Lower lobe of right lung (tissue), 2 donors: ENCODE data around the gene CASP7. TPM values are rescaled to one million over a fixed set of nuclear protein-coding genes. Genes with fewer than 3 reads are reported as not detected.

Source experiments
- ATAC-seq, 2 donors: fragments of 200-7000 bp; cut with Tn5 transposase; one replicate each; pipeline ENCODE4 v1.9.1; 2020 to 2022; ENCODE audit warnings: mild to moderate bottlenecking in 2 of 2, moderate library complexity in 2 of 2
- DNase-seq: peaks from one replicate; pipeline ENCODE4 v3.0.0-alpha.2; 2020
- H3K27ac ChIP-seq: fragments of 200-600 bp; one replicate; pipeline ENCODE4 v1.8.0; 2022
- H3K27me3 ChIP-seq: fragments of 200-600 bp; one replicate; pipeline ENCODE4 v1.8.0; 2022; ENCODE audit warnings: low read depth
- H3K36me3 ChIP-seq: fragments of 200-600 bp; one replicate; pipeline ENCODE4 v1.8.0; 2022; ENCODE audit warnings: mild to moderate bottlenecking
- H3K4me1 ChIP-seq: fragments of 200-600 bp; one replicate; pipeline ENCODE4 v1.8.0; 2022
- H3K4me3 ChIP-seq: fragments of 200-600 bp; one replicate; pipeline ENCODE4 v1.8.0; 2022; ENCODE audit warnings: mild to moderate bottlenecking
- H3K9me3 ChIP-seq: fragments of 200-600 bp; one replicate; pipeline ENCODE4 v1.8.0; 2022
- intact Hi-C: fragments of 100-400 bp; cut with DNase I; formaldehyde crosslinking; loops from one replicate; pipeline ENCODE4 v1.11.0; 2022
- total RNA-seq: library from RNA; stranded (reverse); fragmentation: NEBNext Ultra II Directional; extraction: Animal tissue kit (Norgen Biotek cat#: 25700); gene quantifications from one replicate; pipeline ENCODE4 v1.2.1, GENCODE V29; 2021
- TF ChIP-seq, protein P1 (sequence below): fragments of 200-600 bp; IDR thresholded peaks from one replicate; pipeline ENCODE4 v1.8.0; 2022; ENCODE audit warnings: antibody characterized with exemption, mild to moderate bottlenecking
- donor health status: DM: no; HTN: yes; CAD: no; lungs with severe emphysema.

The CASP7 gene
- total RNA-seq, 1 donor from 2014 or later = 36.3 TPM

GRCh38 chr10:113687037-113687436 is 7.3 kb downstream of the CASP7 start:
- DNase-seq (no peak), ATAC-seq (no peak)
- intact Hi-C loops = no loop called here
- peaks cover 6% of the 10 kb centered on the region for H3K36me3 ChIP-seq
- H3K27me3 ChIP-seq = no peaks in the 10 kb centered on the region
- H3K27ac ChIP-seq = no peak overlapping the region
- H3K4me1 ChIP-seq = peaks cover 10% of the 10 kb centered on the region
- peaks cover 18% of the 10 kb centered on the region for H3K9me3 ChIP-seq
- TF ChIP-seq, protein P1, sequence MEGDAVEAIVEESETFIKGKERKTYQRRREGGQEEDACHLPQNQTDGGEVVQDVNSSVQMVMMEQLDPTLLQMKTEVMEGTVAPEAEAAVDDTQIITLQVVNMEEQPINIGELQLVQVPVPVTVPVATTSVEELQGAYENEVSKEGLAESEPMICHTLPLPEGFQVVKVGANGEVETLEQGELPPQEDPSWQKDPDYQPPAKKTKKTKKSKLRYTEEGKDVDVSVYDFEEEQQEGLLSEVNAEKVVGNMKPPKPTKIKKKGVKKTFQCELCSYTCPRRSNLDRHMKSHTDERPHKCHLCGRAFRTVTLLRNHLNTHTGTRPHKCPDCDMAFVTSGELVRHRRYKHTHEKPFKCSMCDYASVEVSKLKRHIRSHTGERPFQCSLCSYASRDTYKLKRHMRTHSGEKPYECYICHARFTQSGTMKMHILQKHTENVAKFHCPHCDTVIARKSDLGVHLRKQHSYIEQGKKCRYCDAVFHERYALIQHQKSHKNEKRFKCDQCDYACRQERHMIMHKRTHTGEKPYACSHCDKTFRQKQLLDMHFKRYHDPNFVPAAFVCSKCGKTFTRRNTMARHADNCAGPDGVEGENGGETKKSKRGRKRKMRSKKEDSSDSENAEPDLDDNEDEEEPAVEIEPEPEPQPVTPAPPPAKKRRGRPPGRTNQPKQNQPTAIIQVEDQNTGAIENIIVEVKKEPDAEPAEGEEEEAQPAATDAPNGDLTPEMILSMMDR = no peak
- H3K4me3 ChIP-seq = no peak overlapping the region

GRCh38 chr10:113689057-113689456 is 9.3 kb downstream of the CASP7 start:
- intact Hi-C loops = no loop called here

GRCh38 chr10:113689574-113689973 is 9.9 kb downstream of the CASP7 start:
- Histone ChIP-seq H3K4me1 (no peaks in the 10 kb centered on the region), H3K4me3 (no peak overlapping the region), H3K9me3 (peaks cover 37% of the 10 kb centered on the region), H3K27ac (no peak overlapping the region), H3K27me3 (no peaks in the 10 kb centered on the region), H3K36me3 (peaks cover 15% of the 10 kb centered on the region)
- TF ChIP-seq, protein P1 = no peak
- ATAC-seq (no peak), DNase-seq (no peak)
- intact Hi-C loops = no loop called here

More at GRCh38 chr10:113689057-113689456, 9.3 kb downstream of the CASP7 start:
- H3K9me3 ChIP-seq = peaks cover 37% of the 10 kb centered on the region
- TF ChIP-seq, protein P1 = no peak
- H3K27me3 ChIP-seq = no peaks in the 10 kb centered on the region
- H3K36me3 ChIP-seq = peaks cover 15% of the 10 kb centered on the region
- H3K4me3 ChIP-seq = no peak overlapping the region
- DNase-seq (no peak), ATAC-seq (no peak)
- H3K27ac ChIP-seq = no peak overlapping the region
- H3K4me1 ChIP-seq = no peaks in the 10 kb centered on the region

GRCh38 chr10:113690749-113691148 is 11.0 kb downstream of the CASP7 start:
- no peak overlapping the region for H3K27ac ChIP-seq
- H3K27me3 ChIP-seq = no peaks in the 10 kb centered on the region
- intact Hi-C loops = no loop called here
- TF ChIP-seq, protein P1 = no peak
- peaks cover 30% of the 10 kb centered on the region for H3K9me3 ChIP-seq
- H3K4me3 ChIP-seq = no peak overlapping the region
- H3K36me3 ChIP-seq = peaks cover 15% of the 10 kb centered on the region
- ATAC-seq (no peak), DNase-seq (no peak)
- no peaks in the 10 kb centered on the region for H3K4me1 ChIP-seq

DNA sequence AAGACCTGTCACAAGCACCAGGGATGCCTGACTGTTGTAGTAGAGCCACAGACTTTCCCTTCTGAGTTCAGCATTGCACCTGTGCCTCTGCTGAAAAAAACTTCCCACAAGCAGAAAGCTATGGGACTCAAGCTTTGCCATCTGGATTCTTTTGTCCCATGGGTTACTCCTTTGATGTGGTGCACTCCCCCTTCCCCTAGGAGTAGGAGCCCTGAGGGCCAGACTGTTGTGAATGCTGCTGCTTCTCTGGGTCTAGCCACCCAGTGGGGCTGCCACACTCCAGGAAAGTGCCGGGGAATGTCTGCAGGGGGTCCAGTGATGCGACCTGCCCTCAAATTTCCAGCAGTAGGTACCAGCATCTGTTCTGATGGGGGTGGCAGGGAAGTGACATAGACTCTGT is 11.7 kb downstream of the CASP7 start:
- TF ChIP-seq, protein P1 = no peak
- peaks cover 30% of the 10 kb centered on the region for H3K9me3 ChIP-seq
- no peaks in the 10 kb centered on the region for H3K4me1 ChIP-seq
- H3K4me3 ChIP-seq = no peak overlapping the region
- no peaks in the 10 kb centered on the region for H3K27me3 ChIP-seq
- no peak for DNase-seq
- H3K27ac ChIP-seq = no peak overlapping the region
- H3K36me3 ChIP-seq = peaks cover 15% of the 10 kb centered on the region
- intact Hi-C loops = no loop called here
- ATAC-seq = no peak

GRCh38 chr10:113692271-113692670 is 12.6 kb downstream of the CASP7 start:
- TF ChIP-seq, protein P1 = no peak
- Histone ChIP-seq H3K27ac (no peak overlapping the region), H3K36me3 (peaks cover 16% of the 10 kb centered on the region), H3K4me3 (no peak overlapping the region), H3K9me3 (peaks cover 23% of the 10 kb centered on the region), H3K4me1 (no peaks in the 10 kb centered on the region), H3K27me3 (no peaks in the 10 kb centered on the region)
- ATAC-seq = no peak
- DNase-seq = no peak
- intact Hi-C loops = no loop called here
